K562 (cell line): ENCODE results near the gene MATN1.

Experiments
- KHSRP ChIP-seq: fragments of 450-650 bp; IDR thresholded peaks from 2 replicates; pipeline ENCODE4 v1.6.1; 2017
- MBD2 ChIP-seq: sonication (generic); IDR thresholded peaks from 2 replicates; pipeline ENCODE4 v1.6.1; 2016; ENCODE audit warnings: low read depth, borderline replicate concordance
- RHOXF2B ChIP-seq: fragments of 250-450 bp; sonication (Bioruptor Pico); conservative IDR thresholded peaks from 2 replicates; pipeline ENCODE4 v1.5.1; 2021
- ZNF274 ChIP-seq: IDR thresholded peaks from 2 replicates; pipeline ENCODE4 v1.6.1; 2011; ENCODE audit warnings: low read depth, mild to moderate bottlenecking, low read length, moderate library complexity, borderline replicate concordance
- TF ChIP-seq, protein P1 (sequence below), 2 experiments: IDR thresholded peaks; 2 replicates each; pipeline ENCODE4 v1.6.1; 2011; ENCODE audit warnings: borderline replicate concordance in 1 of 2, control low read depth in 1 of 2, low read depth in 1 of 2, low read length in 1 of 2, mild to moderate bottlenecking in 1 of 2, mixed read lengths in 1 of 2, moderate library complexity in 1 of 2; ENCODE audit not compliant: insufficient read depth in 1 of 2, insufficient read length in 1 of 2, poor library complexity in 1 of 2, severe bottlenecking in 1 of 2; ENCODE audit errors: extremely low read depth in 1 of 2

DNA sequence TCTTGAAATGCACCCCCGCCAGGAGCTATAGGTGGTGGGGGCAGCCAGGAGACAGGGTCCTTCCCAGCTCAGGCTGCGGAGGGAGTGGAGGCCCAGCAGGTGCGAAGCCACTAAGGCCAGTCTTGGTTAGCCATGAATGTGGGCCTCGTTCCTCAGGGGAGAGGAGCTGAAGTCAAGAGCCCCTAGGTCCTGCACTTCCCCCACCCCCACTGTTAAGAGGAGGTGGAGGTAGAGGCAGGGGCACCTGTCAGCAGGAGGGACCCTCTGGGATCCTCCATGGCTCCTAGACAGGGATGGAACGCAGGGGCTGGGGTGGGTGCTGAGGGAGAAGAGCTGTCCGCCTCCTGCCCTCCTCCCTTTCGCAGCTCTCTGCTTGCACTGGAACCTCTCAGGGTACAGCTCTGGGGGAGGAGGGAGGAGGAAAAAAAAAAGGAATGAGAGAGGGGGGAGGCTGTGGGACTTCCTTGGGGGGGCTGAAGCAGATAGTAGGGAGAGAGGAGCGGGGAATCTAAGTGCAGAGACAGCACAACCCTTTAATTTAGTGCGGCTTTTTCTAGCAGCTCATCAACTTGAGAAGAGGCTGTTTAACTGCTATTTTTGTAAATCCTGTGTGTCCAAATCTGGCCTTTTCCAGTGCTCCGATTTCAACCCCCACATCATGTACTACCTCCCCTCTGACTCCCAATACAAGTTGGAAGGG, 37.0 kb downstream of the MATN1 start:
- no peak for TF ChIP-seq KHSRP
- no peak for TF ChIP-seq RHOXF2B (CRISPR knock-in tag)
- no peak for TF ChIP-seq MBD2
- TF ChIP-seq ZNF274, result no peak
- TF ChIP-seq, protein P1, sequence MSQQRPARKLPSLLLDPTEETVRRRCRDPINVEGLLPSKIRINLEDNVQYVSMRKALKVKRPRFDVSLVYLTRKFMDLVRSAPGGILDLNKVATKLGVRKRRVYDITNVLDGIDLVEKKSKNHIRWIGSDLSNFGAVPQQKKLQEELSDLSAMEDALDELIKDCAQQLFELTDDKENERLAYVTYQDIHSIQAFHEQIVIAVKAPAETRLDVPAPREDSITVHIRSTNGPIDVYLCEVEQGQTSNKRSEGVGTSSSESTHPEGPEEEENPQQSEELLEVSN (IDR thresholded peaks at IDR 0.05; ENCODE audit: borderline replicate concordance in 1 of 2, extremely low read depth in 1 of 2, insufficient read depth in 1 of 2, insufficient read length in 1 of 2, low read depth in 1 of 2, low read length in 1 of 2, poor library complexity in 1 of 2, severe bottlenecking in 1 of 2), result no peak
